Endodermal cell (in vitro differentiated cells): ENCODE measurements around the gene PTX4. TPM values are rescaled to one million over a fixed set of nuclear protein-coding genes. Genes with fewer than 3 reads are reported as not detected.

Experiments
- DNase-seq: peaks from one replicate; pipeline ENCODE4 v3.0.0-alpha.2; 2017
- H3K27ac ChIP-seq: 2 replicates; pipeline ENCODE4 v1.5.1; 2013; ENCODE audit warnings: mild to moderate bottlenecking, low read depth, low read length, moderate library complexity
- H3K27me3 ChIP-seq: 2 replicates; pipeline ENCODE4 v1.6.1; 2013; ENCODE audit warnings: mild to moderate bottlenecking, low read length, moderate library complexity; ENCODE audit not compliant: insufficient read depth, control insufficient read depth, poor library complexity, severe bottlenecking
- H3K36me3 ChIP-seq: 2 replicates; pipeline ENCODE4 v1.7.0; 2013; ENCODE audit warnings: mild to moderate bottlenecking, low read length, moderate library complexity; ENCODE audit not compliant: control insufficient read depth, insufficient read depth
- H3K4me1 ChIP-seq: one replicate; pipeline ENCODE4 v1.7.0; 2013; ENCODE audit warnings: low read length; ENCODE audit not compliant: control insufficient read depth, insufficient read depth
- H3K4me3 ChIP-seq: 2 replicates; pipeline ENCODE4 v1.5.1; 2013; ENCODE audit warnings: mild to moderate bottlenecking, low read length, moderate library complexity
- H3K9ac ChIP-seq: 2 replicates; pipeline ENCODE4 v1.6.1; 2013; ENCODE audit warnings: mild to moderate bottlenecking, low read length, moderate library complexity; ENCODE audit not compliant: poor library complexity, severe bottlenecking; ENCODE audit errors: extremely low read depth
- H3K9me3 ChIP-seq: 2 replicates; pipeline ENCODE4 v1.6.1; 2013; ENCODE audit warnings: mild to moderate bottlenecking, low read length, moderate library complexity; ENCODE audit not compliant: control insufficient read depth
- H3K27ac Mint-ChIP-seq: 2 replicates; pipeline ENCODE4 v1.8.0; 2020; ENCODE audit warnings: mixed read lengths
- H3K27me3 Mint-ChIP-seq: 2 replicates; pipeline ENCODE4 v1.8.0; 2021; ENCODE audit warnings: mild to moderate bottlenecking, mixed read lengths; ENCODE audit not compliant: insufficient read depth
- H3K36me3 Mint-ChIP-seq: 2 replicates; pipeline ENCODE4 v1.8.0; 2020; ENCODE audit warnings: low read depth, mixed read lengths
- H3K4me1 Mint-ChIP-seq: 2 replicates; pipeline ENCODE4 v1.8.0; 2020; ENCODE audit warnings: mixed read lengths
- H3K4me3 Mint-ChIP-seq: 2 replicates; pipeline ENCODE4 v1.8.0; 2020; ENCODE audit warnings: mild to moderate bottlenecking, moderate library complexity, mixed read lengths
- H3K9me3 Mint-ChIP-seq: 2 replicates; pipeline ENCODE4 v1.8.0; 2020; ENCODE audit warnings: mild to moderate bottlenecking, mixed read lengths
- CTCF ChIP-seq: fragments of 200-600 bp; sonication (generic); conservative IDR thresholded peaks from 2 replicates; pipeline ENCODE4 v1.5.0; 2021; ENCODE audit warnings: antibody characterized with exemption, mild to moderate bottlenecking
- WGBS, 2 experiments: methylation state at CpG; one replicate each; pipeline versions ENCODE4 v1.1.5 to v1.1.7; 2013; ENCODE audit warnings: missing lambda C conversion rate in 2 of 2, mixed read lengths in 1 of 2; ENCODE audit not compliant: insufficient coverage in 1 of 2, insufficient read length in 1 of 2; 5-methylcytosine and 5-hydroxymethylcytosine counted together
- total RNA-seq, 2 donors: library from RNA; stranded (reverse); fragmentation: NEBNext Ultra II Directional in 1 of 2; extraction: Animal tissue kit (Norgen Biotek cat#: 25700) in 1 of 2; gene quantifications; 2 replicates in 1 of 2; 3 replicates in 1 of 2; pipeline ENCODE4 v1.2.1, GENCODE V29; 2021

The PTX4 gene
- total RNA-seq, 2 donors from 2014 or later = not detected

GRCh38 chr16:1453316-1453715 lies 35.4 kb downstream of the PTX4 start:
- no peaks in the 10 kb centered on the region for H3K9me3 Mint-ChIP-seq
- H3K4me1 ChIP-seq = no peaks in the 10 kb centered on the region
- peaks cover 25% of the 10 kb centered on the region for H3K36me3 Mint-ChIP-seq
- H3K9me3 ChIP-seq = no peaks in the 10 kb centered on the region
- H3K27ac Mint-ChIP-seq = no peak overlapping the region
- TF ChIP-seq CTCF = no peak
- 96 to 100% methylated on average over 14 to 19 of the region's 19 CpGs for WGBS, 2 experiments
- H3K36me3 ChIP-seq = peaks cover 13% of the 10 kb centered on the region
- H3K27me3 ChIP-seq = no peaks in the 10 kb centered on the region
- no peak overlapping the region for H3K27ac ChIP-seq
- H3K4me1 Mint-ChIP-seq = no peaks in the 10 kb centered on the region
- no peaks in the 10 kb centered on the region for H3K27me3 Mint-ChIP-seq
- no peak for DNase-seq
- H3K9ac ChIP-seq = no peak overlapping the region
- no peak overlapping the region for H3K4me3 ChIP-seq
- no peak overlapping the region for H3K4me3 Mint-ChIP-seq

- no peak overlapping the region for H3K4me3 Mint-ChIP-seq
- no peak for TF ChIP-seq CTCF
- H3K36me3 Mint-ChIP-seq = peaks cover 31% of the 10 kb centered on the region
- no peaks in the 10 kb centered on the region for H3K27me3 Mint-ChIP-seq
- Histone ChIP-seq H3K9ac (no peak overlapping the region), H3K27me3 (no peaks in the 10 kb centered on the region), H3K4me1 (no peaks in the 10 kb centered on the region), H3K27ac (no peak overlapping the region), H3K4me3 (no peak overlapping the region), H3K36me3 (peaks cover 13% of the 10 kb centered on the region), H3K9me3 (no peaks in the 10 kb centered on the region)
- no peaks in the 10 kb centered on the region for H3K4me1 Mint-ChIP-seq
- no peak for DNase-seq
- no peak overlapping the region for H3K27ac Mint-ChIP-seq
- 93 to 97% methylated on average over 12 to 20 of the region's 20 CpGs for WGBS, 2 experiments
- no peaks in the 10 kb centered on the region for H3K9me3 Mint-ChIP-seq
Observed at GRCh38 chr16:1452530-1452929, 36.2 kb downstream of the PTX4 start.

GRCh38 chr16:1451702-1452392 lies 36.9 kb downstream of the PTX4 start:
- DNase-seq = no peak
- H3K27me3 ChIP-seq = no peaks in the 10 kb centered on the region
- 94 to 95% methylated on average over 30 to 34 of the region's 34 CpGs for WGBS, 2 experiments
- no peak overlapping the region for H3K27ac Mint-ChIP-seq
- H3K27me3 Mint-ChIP-seq = no peaks in the 10 kb centered on the region
- no peaks in the 10 kb centered on the region for H3K4me1 ChIP-seq
- H3K36me3 ChIP-seq = peaks cover 13% of the 10 kb centered on the region
- no peaks in the 10 kb centered on the region for H3K4me1 Mint-ChIP-seq
- no peaks in the 10 kb centered on the region for H3K9me3 Mint-ChIP-seq
- no peak overlapping the region for H3K4me3 ChIP-seq
- H3K4me3 Mint-ChIP-seq = no peak overlapping the region
- no peaks in the 10 kb centered on the region for H3K9me3 ChIP-seq
- no peak overlapping the region for H3K27ac ChIP-seq
- H3K36me3 Mint-ChIP-seq = peaks cover 31% of the 10 kb centered on the region
- no peak for TF ChIP-seq CTCF
- H3K9ac ChIP-seq = no peak overlapping the region
